Measurements from ENCODE around the gene NUP93. TPM values are rescaled to one million over a fixed set of nuclear protein-coding genes. Genes with fewer than 3 reads are reported as not detected.
A peak's percentile ranks its signal among the peaks of the same experiment; 100 is the strongest.

NUP93 gene
- total RNA-seq, 1 donor from 2014 or later = 152 TPM

- H3K27me3 Mint-ChIP-seq (ENCODE audit: insufficient read depth) = peaks cover 1% of the 10 kb centered on the region
- no peak for DNase-seq (ENCODE audit: low spot score)
- intact Hi-C loops (cut with micrococcal nuclease) = no loop called here
- H3K4me1 Mint-ChIP-seq (ENCODE audit: low read depth) = peaks cover 22% of the 10 kb centered on the region
- H3K9me3 Mint-ChIP-seq = no peaks in the 10 kb centered on the region
- peaks cover 1% of the 10 kb centered on the region for H3K36me3 Mint-ChIP-seq (ENCODE audit: low read depth)
- H3K4me3 Mint-ChIP-seq = no peak overlapping the region
- H3K27ac Mint-ChIP-seq = no peak overlapping the region
Observed at GRCh38 chr16:56855946-56856345, 126.0 kb downstream of the NUP93 start.

- H3K36me3 Mint-ChIP-seq (ENCODE audit: low read depth) = peaks cover 1% of the 10 kb centered on the region
- no peak overlapping the region for H3K27ac Mint-ChIP-seq
- peaks cover 1% of the 10 kb centered on the region for H3K27me3 Mint-ChIP-seq (ENCODE audit: insufficient read depth)
- intact Hi-C loops (cut with micrococcal nuclease) = no loop called here
- H3K4me1 Mint-ChIP-seq (ENCODE audit: low read depth) = peaks cover 32% of the 10 kb centered on the region
- no peak overlapping the region for H3K4me3 Mint-ChIP-seq
- H3K9me3 Mint-ChIP-seq = no peaks in the 10 kb centered on the region
- no peak for DNase-seq (ENCODE audit: low spot score)
Observed at GRCh38 chr16:56856876-56857447, 127.0 kb downstream of the NUP93 start.

GRCh38 chr16:56858374-56858773, 128.4 kb downstream of the NUP93 start:
- DNase-seq (ENCODE audit: low spot score) = no peak
- Mint-ChIP-seq H3K4me1 (ENCODE audit: low read depth) (peaks cover 46% of the 10 kb centered on the region), H3K4me3 (no peak overlapping the region), H3K27me3 (ENCODE audit: insufficient read depth) (peaks cover 1% of the 10 kb centered on the region), H3K36me3 (ENCODE audit: low read depth) (peaks cover 1% of the 10 kb centered on the region), H3K9me3 (no peaks in the 10 kb centered on the region), H3K27ac (no peak overlapping the region)
- intact Hi-C loops (cut with micrococcal nuclease) = no loop called here

- peaks cover 50% of the 10 kb centered on the region for H3K4me1 Mint-ChIP-seq (ENCODE audit: low read depth)
- H3K9me3 Mint-ChIP-seq = no peaks in the 10 kb centered on the region
- H3K27ac Mint-ChIP-seq = no peak overlapping the region
- no peak for DNase-seq (ENCODE audit: low spot score)
- intact Hi-C loops (cut with micrococcal nuclease) = loop anchor here (1.0 to 10.0 kb wide), 3 partner anchors 79 to 185 kb away; no protein-coding TSS in a partner anchor
- no peak overlapping the region for H3K4me3 Mint-ChIP-seq
- H3K27me3 Mint-ChIP-seq (ENCODE audit: insufficient read depth) = peaks cover 1% of the 10 kb centered on the region
- peaks cover 1% of the 10 kb centered on the region for H3K36me3 Mint-ChIP-seq (ENCODE audit: low read depth)
Observed at GRCh38 chr16:56859636-56860035, 129.7 kb downstream of the NUP93 start.

GRCh38 chr16:56860226-56861020, 130.5 kb downstream of the NUP93 start:
- peaks cover 50% of the 10 kb centered on the region for H3K4me1 Mint-ChIP-seq (ENCODE audit: low read depth)
- no peaks in the 10 kb centered on the region for H3K9me3 Mint-ChIP-seq
- peak; percentile 58 for DNase-seq (ENCODE audit: low spot score)
- peak overlapping the region; percentile 77 for H3K27ac Mint-ChIP-seq
- H3K27me3 Mint-ChIP-seq (ENCODE audit: insufficient read depth) = peaks cover 1% of the 10 kb centered on the region
- H3K36me3 Mint-ChIP-seq (ENCODE audit: low read depth) = peaks cover 1% of the 10 kb centered on the region
- H3K4me3 Mint-ChIP-seq = peak overlapping the region; percentile 59
- intact Hi-C loops (cut with micrococcal nuclease) = loop anchor here (1.0 to 10.0 kb wide), 3 partner anchors 78 to 184 kb away; no protein-coding TSS in a partner anchor

- H3K4me3 Mint-ChIP-seq = peak overlapping the region; percentile 20
Observed at GRCh38 chr16:56861092-56861610, 131.2 kb downstream of the NUP93 start.

GRCh38 chr16:56861756-56862155, 131.8 kb downstream of the NUP93 start:
- Mint-ChIP-seq H3K27ac (peak overlapping the region; percentile 62), H3K4me3 (no peak overlapping the region), H3K4me1 (ENCODE audit: low read depth) (peaks cover 50% of the 10 kb centered on the region), H3K9me3 (no peaks in the 10 kb centered on the region), H3K36me3 (ENCODE audit: low read depth) (peaks cover 1% of the 10 kb centered on the region), H3K27me3 (ENCODE audit: insufficient read depth) (peaks cover 1% of the 10 kb centered on the region)
- intact Hi-C loops (cut with micrococcal nuclease) = loop anchor here (2.0 to 10.0 kb wide), 2 partner anchors 83 to 183 kb away; no protein-coding TSS in a partner anchor
- no peak for DNase-seq (ENCODE audit: low spot score)

More at GRCh38 chr16:56861092-56861610, 131.2 kb downstream of the NUP93 start:
- Mint-ChIP-seq H3K27me3 (ENCODE audit: insufficient read depth) (peaks cover 1% of the 10 kb centered on the region), H3K4me1 (ENCODE audit: low read depth) (peaks cover 50% of the 10 kb centered on the region), H3K9me3 (no peaks in the 10 kb centered on the region), H3K27ac (peak overlapping the region; percentile 77), H3K36me3 (ENCODE audit: low read depth) (peaks cover 1% of the 10 kb centered on the region)
- DNase-seq (ENCODE audit: low spot score) = no peak
- intact Hi-C loops (cut with micrococcal nuclease) = loop anchor here (2.0 to 10.0 kb wide), 2 partner anchors 84 to 184 kb away; no protein-coding TSS in a partner anchor

GRCh38 chr16:56862776-56863175, 132.8 kb downstream of the NUP93 start:
- H3K4me1 Mint-ChIP-seq (ENCODE audit: low read depth) = peaks cover 57% of the 10 kb centered on the region
- H3K4me3 Mint-ChIP-seq = no peak overlapping the region
- H3K27ac Mint-ChIP-seq = peak overlapping the region; percentile 50
- intact Hi-C loops (cut with micrococcal nuclease) = loop anchor here (10.0 kb wide), 1 partner anchor 182 kb away; no protein-coding TSS in a partner anchor
- H3K27me3 Mint-ChIP-seq (ENCODE audit: insufficient read depth) = peaks cover 1% of the 10 kb centered on the region
- DNase-seq (ENCODE audit: low spot score) = no peak
- peaks cover 1% of the 10 kb centered on the region for H3K36me3 Mint-ChIP-seq (ENCODE audit: low read depth)
- H3K9me3 Mint-ChIP-seq = no peaks in the 10 kb centered on the region

GRCh38 chr16:56864960-56865359, 135.0 kb downstream of the NUP93 start, which contains the start of gene SLC12A3:
SLC12A3 (plus strand) TSS chr16:56865207; CDS start chr16:56865236, 29 bp downstream.
- Mint-ChIP-seq H3K36me3 (ENCODE audit: low read depth) (peaks cover 1% of the 10 kb centered on the region), H3K4me1 (ENCODE audit: low read depth) (peaks cover 45% of the 10 kb centered on the region), H3K4me3 (no peak within 1 kb of the TSS), H3K27ac (no peak within 1 kb of the TSS), H3K27me3 (ENCODE audit: insufficient read depth) (no peaks in the 10 kb centered on the region), H3K9me3 (no peaks in the 10 kb centered on the region)
- intact Hi-C loops (cut with micrococcal nuclease) = loop anchor here (5.0 to 10.0 kb wide), 2 partner anchors 180 to 288 kb away; no protein-coding TSS in a partner anchor
- DNase-seq (ENCODE audit: low spot score) = no peak

- DNase-seq (ENCODE audit: low spot score) = no peak
- peaks cover 39% of the 10 kb centered on the region for H3K4me1 Mint-ChIP-seq (ENCODE audit: low read depth)
- intact Hi-C loops (cut with micrococcal nuclease) = loop anchor here (2.0 to 10.0 kb wide), 3 partner anchors 51 to 288 kb away; no protein-coding TSS in a partner anchor
- peaks cover under 1% of the 10 kb centered on the region for H3K36me3 Mint-ChIP-seq (ENCODE audit: low read depth)
- H3K27me3 Mint-ChIP-seq (ENCODE audit: insufficient read depth) = no peaks in the 10 kb centered on the region
- H3K27ac Mint-ChIP-seq = no peak overlapping the region
- no peak overlapping the region for H3K4me3 Mint-ChIP-seq
- no peaks in the 10 kb centered on the region for H3K9me3 Mint-ChIP-seq
Observed at GRCh38 chr16:56865394-56866062, 135.6 kb downstream of the NUP93 start.

GRCh38 chr16:56866955-56867830, 137.3 kb downstream of the NUP93 start:
- peaks cover 22% of the 10 kb centered on the region for H3K4me1 Mint-ChIP-seq (ENCODE audit: low read depth)
- no peaks in the 10 kb centered on the region for H3K27me3 Mint-ChIP-seq (ENCODE audit: insufficient read depth)
- intact Hi-C loops (cut with micrococcal nuclease) = loop anchor here (1.0 to 10.0 kb wide), 4 partner anchors 50 to 290 kb away; no protein-coding TSS in a partner anchor
- DNase-seq (ENCODE audit: low spot score) = peak; percentile 24
- no peak overlapping the region for H3K27ac Mint-ChIP-seq
- H3K4me3 Mint-ChIP-seq = no peak overlapping the region
- no peaks in the 10 kb centered on the region for H3K9me3 Mint-ChIP-seq
- no peaks in the 10 kb centered on the region for H3K36me3 Mint-ChIP-seq (ENCODE audit: low read depth)
